ENCODE measurements around the gene IFITM1.
A peak's percentile ranks its signal among the peaks of the same experiment; 100 is the strongest.
"Not testable (repeated sequence)": the region's sequence is repeated elsewhere in the genome, so short reads cannot be mapped to it uniquely, and the experiment has no call there.

Gene IFITM1

GRCh38 chr11:328012-328411, 14.2 kb downstream of the IFITM1 start:
- DNase-seq = no peak

- not testable (repeated sequence) for DNase-seq
These were observed 14.8 kb downstream of the IFITM1 start for GRCh38 chr11:328516-329100.

DNA sequence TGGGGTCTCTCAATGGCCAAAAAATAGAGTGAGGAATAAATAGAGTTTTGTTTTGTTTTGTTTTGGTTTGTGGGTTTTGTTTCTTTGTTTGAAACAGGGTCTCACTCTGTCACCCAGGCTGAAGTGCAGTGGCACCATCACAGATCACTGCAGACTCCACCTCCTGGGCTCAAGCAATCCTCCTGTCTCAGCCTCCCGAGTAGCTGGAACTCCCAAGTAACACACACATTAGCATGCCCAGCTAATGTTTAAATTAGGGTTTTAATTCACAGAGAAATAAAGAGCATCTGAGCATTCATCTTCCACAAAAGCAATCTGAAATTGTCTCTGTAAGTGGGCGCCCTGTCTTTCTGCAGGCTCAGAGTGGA, 16.0 kb downstream of the IFITM1 start:
- DNase-seq = no peak

DNA sequence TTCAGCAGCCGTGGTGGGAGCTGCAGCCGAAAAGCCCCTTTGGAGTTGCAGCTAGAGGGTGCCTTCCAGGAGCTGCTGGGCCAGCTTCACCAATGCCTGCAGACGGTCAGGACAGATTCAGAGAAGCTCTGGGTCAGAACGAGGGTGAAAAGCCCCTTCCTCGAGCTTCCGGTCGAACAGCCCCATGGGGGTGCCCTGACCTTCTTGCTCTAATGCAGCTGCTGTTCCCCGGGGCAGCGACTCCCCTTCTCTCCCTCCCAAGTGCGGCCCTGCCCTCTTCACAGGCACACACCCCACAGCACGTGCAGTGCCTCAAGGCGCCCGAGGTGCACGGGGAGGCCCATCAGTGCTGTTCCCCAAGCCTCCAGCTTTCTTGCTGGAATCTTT, 16.5 kb downstream of the IFITM1 start:
- DNase-seq = no peak

- DNase-seq = peak; percentile 41
These were observed 17.0 kb downstream of the IFITM1 start for GRCh38 chr11:330694-331357.

GRCh38 chr11:331358-332060, 17.7 kb downstream of the IFITM1 start:
- no peak for DNase-seq

DNA sequence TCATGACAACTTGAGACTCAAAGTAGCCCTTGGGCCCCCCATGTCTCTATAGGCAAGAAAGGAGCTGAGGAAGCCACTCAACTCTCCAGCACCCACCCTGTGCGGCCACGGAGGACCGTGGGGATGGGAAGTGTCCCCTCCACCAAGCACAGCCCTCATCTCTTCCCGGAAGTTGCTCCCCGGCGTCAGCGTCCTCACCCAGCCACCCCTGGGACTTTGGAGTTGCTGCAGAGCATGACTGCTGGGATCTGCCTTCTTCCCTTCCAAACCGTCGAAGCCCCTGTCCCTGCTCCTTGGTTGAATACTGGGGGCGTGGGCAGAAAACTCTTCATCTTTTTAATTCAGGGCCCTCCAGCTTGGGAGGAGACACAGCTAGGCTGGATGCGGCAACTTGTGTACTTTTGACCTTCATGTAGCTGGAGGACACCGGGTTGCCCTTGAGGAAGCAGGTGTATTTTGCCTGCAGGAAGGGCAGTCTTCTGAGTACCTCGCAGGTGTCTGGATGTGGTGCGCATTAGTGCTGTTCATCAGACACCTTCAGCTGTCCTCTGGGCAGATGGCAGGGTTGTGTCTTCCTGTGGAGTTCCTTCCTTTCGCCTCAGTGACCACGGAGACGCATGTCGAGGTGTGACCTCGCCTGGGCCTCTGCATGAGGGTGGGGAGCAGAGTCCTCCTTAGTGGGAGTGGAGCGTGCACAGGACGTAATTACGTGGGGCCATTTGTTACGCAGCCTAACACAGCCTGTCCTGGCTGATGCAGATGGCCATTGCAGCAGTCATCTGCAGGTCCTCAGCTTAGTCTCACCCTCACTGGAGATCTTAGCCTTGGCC, 19.0 kb downstream of the IFITM1 start:
- no peak for DNase-seq

DNA sequence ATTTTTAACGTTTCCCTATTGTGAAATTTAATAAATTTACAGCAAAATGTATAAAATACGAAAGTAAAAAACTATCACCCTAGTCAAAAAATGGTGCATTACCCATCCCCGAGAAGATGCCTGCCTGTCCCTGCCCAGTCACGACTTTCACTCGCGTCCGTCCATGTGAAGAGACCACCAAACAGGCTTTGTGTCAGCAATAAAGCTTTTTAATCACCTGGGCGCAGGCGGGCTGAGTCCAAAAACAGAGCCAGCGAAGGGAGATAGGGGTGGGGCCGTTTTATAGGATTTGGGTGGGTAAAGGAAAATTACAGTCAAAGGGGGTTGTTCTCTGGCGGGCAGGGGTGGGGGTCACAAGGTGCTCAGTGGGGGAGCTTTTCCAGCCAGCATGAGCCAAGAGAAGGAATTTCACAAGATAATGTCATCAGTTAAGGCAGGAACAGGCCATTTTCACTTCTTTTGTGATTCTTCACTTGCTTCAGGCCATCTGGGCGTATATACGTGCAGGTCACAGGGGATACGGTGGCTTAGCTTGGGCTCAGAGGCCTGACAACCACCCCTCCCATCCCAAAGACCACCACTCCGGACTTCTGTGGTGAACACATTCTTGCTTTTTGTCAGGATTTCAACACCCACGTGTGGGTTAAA, 19.9 kb downstream of the IFITM1 start:
- not testable (repeated sequence) for DNase-seq

- DNase-seq = no peak
These were observed 20.6 kb downstream of the IFITM1 start for GRCh38 chr11:334264-334994.

DNA sequence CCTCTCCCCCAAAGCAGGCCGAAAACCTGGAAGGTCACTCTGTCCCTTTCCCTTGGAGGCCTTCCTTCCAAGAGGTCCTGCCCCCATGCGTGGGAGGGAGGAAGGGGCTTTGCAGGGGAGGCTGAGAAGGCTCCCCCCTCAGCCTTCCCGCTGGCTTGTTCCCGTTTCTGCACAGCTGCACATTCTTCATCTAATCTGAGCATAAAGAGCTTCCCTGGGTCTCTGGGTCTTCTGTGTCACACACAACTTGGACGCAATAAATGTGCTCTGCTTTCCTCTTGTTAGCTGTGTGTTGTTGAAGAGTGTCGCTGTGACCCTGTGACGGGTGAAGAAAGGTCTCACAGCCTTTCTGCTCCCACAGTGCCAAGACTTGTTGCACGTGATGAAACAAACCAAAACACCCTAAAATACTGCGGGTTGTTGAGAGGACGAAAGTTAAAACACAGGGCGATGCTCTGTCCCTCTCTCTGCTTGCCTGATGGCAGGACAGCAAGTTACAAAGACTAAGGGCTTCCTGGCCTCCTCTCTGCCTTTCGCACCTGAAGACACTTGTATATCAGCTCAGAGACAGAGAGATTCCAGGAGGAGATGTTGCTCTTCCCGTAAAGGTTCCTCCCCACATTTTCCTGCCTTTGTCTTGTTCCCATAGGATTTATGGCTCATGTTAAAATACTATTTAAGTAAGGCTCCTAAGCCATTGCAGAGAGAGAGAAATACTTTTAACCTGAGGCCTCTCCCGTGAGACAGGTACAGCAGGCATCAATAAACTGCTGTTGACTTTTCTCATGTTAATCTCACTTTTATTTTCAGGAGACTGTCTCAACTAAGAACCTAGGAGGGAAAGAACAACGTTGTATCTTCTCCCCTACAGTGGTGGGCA, 22.2 kb downstream of the IFITM1 start:
- DNase-seq = peak; percentile 53

DNA sequence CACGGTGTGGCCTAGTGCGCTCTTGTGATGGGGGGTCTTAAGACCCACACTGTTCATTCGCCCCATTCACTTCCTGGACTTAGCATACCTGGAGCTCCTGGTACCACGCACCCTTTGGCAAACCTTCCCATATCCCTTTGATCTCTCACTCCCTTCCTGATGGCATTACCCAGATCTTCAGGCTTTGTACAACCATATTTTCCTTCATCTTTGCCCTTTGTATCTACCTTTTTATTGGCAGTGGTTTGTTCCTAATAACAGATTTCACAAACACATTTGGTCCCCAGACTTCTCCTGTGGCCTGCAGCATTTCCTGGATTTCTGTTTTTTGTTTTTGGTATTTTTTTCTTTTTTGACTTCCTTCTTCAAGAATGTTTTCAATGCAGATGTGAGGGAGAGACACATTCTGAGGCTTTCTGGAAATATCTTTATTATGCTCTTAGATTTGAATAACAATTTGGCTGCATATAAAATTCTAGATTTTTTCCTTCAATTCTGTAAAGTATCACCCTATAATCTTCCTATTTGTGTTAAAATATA, 22.9 kb downstream of the IFITM1 start:
- DNase-seq = no peak

DNA sequence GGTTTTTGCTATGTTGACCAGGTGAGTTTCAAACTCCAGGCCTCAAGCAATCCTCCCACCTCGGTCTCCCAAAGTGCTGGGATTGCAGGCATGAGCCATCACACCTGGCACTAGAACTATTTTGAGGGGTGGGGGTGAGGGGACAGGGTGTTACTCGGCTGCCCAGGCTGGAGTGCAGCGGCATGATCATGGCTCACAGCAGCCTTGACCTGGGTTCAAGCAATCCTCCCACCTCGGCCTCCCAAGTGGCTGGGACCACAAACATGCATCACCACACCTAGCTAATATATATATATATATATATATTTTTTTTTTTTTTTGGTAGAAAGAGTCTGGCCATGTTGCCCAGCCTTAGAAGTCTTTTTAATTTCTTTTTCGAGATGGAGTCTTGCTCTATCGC, 23.9 kb downstream of the IFITM1 start:
- DNase-seq = no peak

DNA sequence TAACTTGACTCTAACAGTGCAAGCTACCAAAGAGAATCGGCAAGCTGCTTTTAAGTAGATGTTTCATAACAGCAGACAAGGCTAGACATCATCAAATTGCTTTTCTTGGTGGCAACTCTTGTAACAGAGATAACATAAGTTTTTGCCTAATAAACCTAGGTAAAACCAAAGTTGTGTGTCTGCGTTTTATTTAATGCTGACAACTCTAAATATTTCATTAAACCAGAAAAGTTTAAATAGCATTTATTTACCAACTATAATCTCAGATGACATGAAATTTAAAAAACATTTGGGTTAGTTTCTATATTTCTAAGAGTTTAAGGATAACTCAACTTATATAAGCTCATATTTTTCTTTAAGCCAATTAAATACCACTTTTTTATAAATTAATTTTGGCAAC, 26.1 kb downstream of the IFITM1 start:
- DNase-seq = no peak

- DNase-seq = no peak
These were observed 27.0 kb downstream of the IFITM1 start for GRCh38 chr11:340539-341512.

- no peak for DNase-seq
These were observed 28.5 kb downstream of the IFITM1 start for GRCh38 chr11:342328-342727.

- DNase-seq = no peak
These were observed 31.2 kb downstream of the IFITM1 start for GRCh38 chr11:344836-345578.

GRCh38 chr11:346529-346928, 32.7 kb downstream of the IFITM1 start:
- DNase-seq = no peak

DNA sequence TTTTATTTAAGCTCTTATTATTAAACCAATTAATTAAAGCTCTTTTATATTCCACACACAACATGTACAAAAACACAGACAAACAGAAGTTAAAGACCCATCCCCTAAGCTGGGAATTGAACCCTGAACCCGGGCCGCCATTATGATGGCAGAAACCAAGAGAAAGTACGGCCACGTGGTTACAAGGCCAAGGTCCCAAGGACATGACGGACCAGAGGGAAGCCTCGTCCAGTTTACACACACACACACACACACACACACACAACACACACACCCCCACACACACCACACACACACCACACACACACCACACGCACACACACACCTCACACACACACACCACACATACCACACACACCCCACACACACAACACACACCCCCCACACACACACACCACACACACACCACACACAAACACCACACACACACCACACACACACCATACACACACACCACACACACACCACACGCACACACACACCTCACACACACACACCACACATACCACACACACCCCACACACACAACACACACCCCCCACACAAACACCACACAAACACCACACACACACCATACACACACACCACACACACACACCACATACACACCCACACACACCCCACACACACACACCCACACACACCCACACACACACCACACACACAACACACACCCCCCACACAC, 35.6 kb downstream of the IFITM1 start:
- not testable (repeated sequence) for DNase-seq

All from GF-D8 (cell line).